Skeletal muscle cell (primary cell): Measurements from ENCODE around the gene PRKCA.

ENCODE experiments used
- DNase-seq: peaks from one replicate; pipeline ENCODE4 v3.0.0-alpha.2; 2010; ENCODE audit warnings: low read depth
- H3K4me3 ChIP-seq: 2 replicates; pipeline ENCODE4 v1.5.1; 2011; ENCODE audit warnings: low read depth, mild to moderate bottlenecking, control low read depth, low read length, moderate library complexity

Gene PRKCA

DNA sequence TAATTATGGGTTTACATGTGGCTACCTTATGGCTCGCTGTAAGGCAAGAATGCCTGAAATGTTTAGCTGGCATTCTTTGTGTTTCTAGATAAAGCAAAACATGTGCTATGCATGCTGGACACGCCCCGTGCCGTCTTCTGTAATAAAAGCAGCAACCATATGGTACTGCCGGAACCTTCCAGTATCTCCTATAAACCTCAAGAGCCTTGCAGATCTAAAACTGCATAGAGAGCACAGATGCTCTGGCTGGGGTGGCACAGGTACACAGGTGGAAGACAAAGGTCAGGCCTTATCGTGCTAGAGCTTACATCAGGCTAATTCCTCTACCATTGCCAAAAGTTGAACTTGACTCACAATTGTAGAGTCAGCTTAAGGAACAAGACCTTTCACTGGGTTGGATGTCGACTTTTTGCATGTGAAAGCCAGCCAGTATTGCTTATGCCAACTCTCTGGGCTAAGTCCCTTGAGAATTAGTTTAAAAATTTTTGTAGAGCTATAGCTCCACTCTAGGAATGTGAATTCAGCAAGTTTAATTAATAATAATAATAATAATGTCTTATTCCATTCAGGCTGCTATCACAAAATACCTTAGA is 345.1 kb downstream of the PRKCA start:
- no peak overlapping the region for H3K4me3 ChIP-seq
- DNase-seq, result no peak

DNA sequence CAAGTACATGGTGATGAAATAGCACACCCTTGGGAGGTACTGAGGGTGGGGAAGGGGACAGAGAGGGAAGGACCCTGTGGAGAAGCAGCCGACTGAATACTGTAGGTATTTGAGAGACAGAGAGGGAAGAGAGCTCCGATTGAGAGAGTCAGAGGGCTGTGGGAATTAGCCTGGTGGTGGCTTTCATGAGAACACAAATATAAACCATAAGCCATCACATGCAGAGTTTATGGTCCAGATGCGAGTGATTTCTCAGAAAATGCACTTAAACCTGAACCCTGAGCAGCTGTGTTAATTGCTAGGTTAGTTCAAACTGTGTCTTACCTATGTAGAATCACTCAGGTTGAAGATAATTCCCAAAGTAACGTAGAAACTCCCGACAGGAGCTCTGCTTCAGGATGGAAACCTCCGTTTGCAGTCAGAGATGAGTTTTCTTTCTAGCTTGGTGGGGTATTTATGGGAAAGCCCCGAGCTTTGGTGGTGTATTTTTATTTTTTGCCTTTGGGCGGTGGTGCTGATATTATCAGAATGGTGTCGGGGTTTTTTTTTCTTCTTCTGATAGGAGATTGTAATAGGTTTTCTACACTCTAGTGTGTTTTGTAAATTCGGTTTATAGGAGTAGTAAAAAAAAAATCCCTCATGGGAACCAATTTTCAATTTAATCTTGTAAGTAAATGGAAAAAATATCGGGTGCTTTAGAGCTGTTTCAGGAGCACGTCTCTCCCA is 347.6 kb downstream of the PRKCA start:
- no peak overlapping the region for H3K4me3 ChIP-seq
- no peak for DNase-seq

DNA sequence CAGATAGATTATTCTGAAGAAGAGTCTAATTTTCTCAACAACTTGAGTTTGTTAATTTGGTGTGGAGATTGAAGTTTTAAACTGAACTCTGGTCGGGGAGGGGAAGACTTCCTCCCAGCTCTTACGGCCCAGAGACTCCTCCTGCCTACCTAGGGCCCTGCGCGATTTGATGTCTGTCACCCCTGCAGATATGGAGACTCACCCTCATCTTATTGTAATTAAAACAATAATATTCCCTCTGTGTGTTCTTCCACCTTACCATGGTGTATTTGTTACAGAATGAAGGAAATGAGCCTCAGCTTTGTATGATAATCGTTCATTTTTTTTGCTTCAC is 348.1 kb downstream of the PRKCA start:
- no peak for DNase-seq
- H3K4me3 ChIP-seq, result no peak overlapping the region

DNA sequence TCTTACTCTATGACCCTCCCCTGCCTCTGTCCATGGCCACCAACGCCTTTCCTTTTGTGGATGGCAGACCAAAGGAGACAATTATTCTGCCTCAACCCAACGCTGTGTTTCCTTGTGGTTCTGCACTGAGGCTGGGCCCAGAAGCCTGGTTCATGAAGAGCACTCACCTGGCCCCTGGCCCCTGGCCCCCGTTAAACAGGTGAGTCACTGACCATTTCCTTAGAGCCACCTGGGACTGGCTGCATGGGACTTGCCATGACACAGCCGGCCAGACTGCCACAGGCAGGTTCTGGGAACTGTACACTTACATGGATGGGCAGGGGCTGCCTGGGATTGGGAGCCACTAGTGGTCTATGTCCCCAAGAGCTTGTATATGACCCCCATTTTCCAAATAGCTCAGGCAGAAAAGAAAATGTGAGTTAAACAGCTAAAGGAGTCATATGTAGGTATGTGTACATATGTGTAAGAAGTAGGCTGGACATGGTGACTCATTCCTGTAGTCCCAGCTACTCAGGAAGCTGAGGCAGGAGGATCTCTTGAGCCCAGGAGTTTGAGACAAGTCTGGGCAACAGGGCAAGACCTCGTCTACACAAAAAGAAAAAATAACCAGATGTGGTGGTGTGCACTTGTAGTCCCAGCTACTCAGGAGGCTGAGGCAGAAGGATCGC is 350.6 kb downstream of the PRKCA start:
- DNase-seq, result peak; percentile 24
- no peak overlapping the region for H3K4me3 ChIP-seq

DNA sequence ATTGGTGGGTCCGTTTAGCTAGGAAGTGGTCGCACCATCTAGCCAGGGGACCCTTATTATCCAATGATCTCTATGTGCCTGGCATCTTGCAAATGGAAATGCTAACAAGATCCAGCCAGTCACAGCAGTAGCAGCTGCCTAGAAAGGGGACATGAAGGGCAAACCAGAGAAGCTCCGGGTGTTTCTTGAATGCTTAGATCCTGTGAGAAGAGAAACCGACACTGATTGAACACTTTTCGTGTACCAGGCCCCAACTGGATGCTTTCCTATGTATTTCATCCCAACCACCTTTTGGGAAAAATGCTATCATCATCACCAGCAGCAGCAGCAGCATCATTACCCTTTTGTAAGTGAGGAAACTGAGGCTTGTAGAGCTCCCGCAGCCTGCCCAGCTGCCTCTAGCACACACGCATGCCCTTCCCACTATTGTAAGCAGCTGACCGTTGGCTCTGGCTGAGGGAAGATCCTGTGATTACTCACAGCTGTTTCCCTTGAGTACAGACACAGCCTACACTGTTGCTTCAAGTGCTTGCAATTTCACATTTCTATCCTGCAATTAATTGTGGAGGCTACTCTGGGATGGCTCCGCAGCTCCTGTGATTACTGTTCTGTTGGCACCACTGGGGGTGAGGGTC is 351.8 kb downstream of the PRKCA start:
- DNase-seq, result peak; percentile 24

DNA sequence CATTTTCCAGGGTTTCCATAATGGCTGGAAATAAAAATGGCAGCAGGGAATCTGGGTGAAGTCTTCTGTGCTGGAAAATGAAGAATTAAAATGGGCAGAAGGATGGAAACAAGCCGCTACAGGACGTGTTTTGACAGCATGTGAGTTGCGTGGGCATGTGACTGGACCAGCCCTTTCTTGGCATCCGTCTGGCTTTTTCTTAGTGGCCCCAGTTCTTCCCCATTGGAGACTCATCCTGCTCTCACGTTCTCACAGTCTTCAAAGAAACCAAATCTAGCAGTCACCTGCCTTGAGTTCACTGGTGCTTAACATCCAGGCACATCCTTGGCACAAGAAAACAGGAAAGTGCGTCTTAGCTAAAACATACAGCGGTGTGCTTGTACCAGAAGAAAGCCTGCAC is 352.4 kb downstream of the PRKCA start:
- no peak for DNase-seq

More for the DNA sequence above, 351.8 kb downstream of the PRKCA start:
- H3K4me3 ChIP-seq, result no peak overlapping the region

DNA sequence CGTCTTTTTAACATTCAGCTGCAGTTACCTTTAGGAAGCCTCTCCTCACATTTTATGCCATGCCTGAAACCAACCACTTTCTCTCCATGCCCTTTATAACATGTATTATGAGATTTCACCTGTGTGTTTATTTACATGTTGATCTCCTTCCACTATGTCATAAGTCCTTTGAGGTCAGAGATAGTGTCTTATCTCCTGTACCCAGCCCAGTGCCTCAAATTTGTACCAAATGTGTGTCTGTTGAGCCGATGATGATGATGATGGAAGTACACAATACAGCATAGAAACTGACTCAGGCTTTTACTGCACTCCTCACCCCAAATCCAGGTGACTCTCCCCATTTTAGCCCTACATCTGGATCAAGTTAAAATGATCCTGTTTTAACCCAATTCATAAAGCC is 353.0 kb downstream of the PRKCA start:
- no peak overlapping the region for H3K4me3 ChIP-seq
- no peak for DNase-seq

More for the DNA sequence above, 352.4 kb downstream of the PRKCA start:
- no peak overlapping the region for H3K4me3 ChIP-seq

DNA sequence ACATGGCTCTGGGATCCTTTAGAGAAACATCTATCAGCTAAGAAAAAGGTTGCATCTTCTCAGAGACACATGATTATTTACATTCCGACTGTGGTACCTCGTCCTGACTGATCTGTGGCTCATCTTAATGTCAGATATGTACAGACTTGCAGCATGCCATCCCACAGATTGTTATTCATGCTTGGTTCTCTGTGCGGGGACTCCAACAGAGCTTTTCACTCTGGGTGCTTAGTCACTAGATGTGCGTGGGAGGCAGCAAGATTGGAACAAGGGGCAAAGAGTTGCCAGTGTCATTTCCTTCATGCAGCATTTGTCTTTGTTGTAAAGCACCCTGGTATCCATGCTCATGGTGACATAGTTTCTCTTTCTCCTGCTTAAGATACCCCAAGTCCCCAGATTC is 353.4 kb downstream of the PRKCA start:
- no peak overlapping the region for H3K4me3 ChIP-seq
- peak; percentile 57 for DNase-seq

DNA sequence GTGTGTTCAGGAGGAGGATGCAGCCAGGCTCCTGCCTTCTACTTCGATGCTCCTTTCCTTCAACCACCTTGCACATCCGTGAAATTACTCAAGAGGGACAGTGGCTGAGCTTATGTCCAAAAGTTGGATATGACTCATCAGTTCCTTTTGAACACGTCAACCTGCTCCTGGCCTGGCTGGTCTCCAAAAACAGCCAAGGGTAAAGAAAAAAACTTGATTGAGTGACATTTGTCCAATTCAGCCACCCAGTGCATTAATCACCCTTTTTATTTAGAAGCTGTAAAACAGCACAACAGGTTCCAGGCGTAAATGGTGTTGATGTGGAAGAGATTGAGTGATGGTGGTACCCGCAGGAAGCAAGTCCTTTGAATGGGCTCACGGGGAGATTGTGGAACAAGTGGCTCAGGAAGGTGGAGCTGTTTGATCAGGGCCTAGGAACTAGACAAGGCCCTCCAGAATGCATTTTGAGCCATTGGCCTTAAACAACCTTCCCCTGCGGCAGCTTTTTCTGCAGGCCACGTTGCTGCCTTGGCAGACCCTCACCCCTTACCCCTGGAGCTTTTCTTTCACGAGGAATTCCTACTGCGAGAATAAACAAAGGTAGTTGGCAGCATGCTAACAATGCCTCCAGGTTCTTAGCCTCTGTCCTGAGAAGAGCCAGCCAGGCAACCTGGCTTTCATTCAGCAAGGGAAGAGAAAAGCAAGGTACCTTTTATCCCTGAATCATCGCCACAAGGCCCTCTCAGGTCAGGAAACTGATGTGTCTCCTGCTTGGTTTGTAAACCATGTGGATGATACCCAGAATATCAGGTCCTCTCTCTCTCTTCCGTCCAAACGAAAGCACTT is 359.2 kb downstream of the PRKCA start:
- DNase-seq, result peak; percentile 17
- H3K4me3 ChIP-seq, result no peak overlapping the region

DNA sequence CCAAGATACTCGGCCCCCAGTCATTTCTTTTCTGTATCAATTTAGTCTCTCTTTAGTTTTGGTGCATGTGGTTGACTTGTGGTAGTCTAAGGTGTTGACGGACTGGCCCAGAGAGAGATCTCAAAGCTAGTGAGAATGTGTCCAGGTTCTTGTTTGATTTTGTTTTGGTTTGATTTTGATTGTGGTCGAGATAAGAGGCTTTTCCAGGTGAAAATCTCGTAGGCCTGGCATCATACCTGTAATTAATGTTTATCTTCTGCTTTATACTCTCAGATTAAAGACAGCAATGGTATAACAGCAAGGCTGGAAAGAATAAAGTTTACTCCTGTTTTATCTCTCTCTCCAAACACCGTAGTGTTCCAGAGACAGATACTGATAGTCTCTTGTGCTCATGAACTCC is 360.1 kb downstream of the PRKCA start:
- no peak for DNase-seq
- H3K4me3 ChIP-seq, result no peak overlapping the region

DNA sequence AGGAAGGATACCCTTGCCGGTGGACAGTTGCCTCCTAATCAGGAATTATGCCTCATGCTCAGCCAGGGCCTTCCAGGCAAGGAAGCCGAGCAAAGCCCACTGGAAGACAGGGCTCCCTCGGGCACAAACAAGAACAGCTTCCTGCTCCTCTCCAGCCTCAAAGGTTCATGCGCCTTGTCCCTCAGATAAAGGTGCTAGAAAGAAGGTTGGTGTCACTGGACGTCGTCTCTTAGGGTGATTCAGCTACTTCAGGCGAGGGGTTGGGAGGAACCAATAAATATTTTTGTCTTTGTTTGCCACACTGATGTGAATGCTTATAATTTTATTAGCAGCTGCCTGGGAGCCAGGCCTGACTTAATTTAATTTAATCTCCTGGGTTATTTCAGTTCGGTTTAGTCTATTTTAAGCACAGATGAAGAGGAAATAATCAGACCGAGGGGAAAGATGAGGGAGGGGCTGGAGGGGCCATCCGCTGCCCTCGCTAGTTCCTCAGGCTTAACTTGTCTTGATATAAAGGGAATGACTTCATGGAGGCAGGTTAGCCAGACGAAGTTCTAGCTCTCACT is 360.7 kb downstream of the PRKCA start:
- no peak for DNase-seq
- no peak overlapping the region for H3K4me3 ChIP-seq

DNA sequence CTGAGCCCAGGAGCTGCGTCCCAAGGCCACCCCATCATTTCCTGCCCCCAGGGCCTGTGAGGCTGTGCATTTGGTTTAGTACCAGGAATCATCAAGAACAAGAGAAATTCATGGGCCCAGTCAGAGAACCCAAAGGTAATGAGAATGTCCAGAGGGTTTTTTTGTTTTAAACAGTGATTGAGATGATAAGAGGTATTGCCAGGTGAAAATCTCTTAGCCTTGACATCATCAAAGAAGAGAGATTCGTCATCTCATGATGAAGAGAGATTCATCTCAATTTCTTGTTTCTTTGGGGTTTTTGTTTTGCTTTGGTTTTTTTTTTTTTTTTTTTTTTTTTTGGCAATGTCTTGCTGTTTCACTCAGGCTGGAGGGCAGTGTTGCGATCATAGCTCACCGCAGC is 361.9 kb downstream of the PRKCA start:
- DNase-seq, result no peak
- H3K4me3 ChIP-seq, result no peak overlapping the region

DNA sequence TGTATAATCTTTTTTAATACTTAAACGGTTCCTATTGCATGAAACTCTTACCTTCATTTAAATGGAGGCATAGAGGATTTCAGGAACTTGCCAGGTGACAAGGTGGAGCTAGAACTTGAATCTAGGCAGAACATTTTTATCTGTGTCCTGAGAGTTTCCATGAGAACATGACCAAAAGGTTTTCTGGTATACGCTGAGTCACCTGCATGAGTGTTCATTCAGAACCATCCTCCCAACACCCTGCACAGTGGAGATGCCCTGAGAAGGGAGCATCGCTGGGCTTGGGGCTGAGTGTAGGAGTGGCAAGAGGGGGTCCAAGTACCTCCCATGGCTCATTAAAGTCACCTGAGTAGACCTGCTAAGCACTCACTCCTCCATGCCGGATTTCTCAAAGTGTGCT is 362.8 kb downstream of the PRKCA start:
- H3K4me3 ChIP-seq, result no peak overlapping the region
- no peak for DNase-seq

DNA sequence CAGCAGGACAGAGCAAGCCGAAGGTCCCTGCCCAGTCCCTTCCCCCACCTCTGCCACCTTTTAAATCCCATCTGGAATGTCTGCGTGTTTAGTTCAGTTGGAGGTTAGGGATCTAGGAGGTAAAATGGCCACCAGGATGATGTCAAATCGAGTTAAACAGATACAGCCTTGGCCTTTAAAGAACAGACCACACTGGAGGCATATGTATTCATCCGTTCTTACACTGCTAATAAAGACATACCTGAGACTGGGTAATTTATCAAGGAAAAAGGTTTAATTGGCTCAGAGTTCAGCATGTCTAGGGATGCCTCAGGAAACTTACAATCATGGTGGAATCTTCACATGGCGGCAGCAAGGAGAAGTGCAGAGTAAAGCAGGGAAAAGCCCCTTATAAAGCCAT is 364.7 kb downstream of the PRKCA start:
- H3K4me3 ChIP-seq, result no peak overlapping the region
- DNase-seq, result no peak

DNA sequence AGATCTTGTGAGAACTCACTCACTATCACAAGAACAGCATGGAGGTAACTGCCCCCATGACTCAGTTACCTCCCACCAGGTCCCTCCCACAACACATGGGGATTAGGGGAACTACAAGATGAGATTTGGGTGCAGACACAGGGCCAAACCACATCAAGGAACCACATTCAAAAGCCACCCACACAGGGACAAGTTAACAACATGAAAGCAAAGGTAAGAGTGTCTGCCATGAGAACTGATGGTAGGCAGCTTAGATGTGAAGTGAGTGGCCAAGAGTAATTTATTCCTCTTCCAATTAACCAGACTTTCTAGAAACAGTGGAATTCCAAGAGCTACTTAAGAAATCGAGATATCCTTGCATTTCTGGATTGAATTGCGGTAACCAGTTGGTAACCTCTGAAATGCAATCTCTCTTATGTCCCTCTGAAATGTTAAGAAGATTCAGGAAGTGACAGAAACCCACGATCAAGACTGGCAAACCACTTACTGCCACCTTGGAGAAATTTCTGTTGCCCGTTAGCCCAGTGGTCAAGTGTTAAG is 365.1 kb downstream of the PRKCA start:
- no peak for DNase-seq

DNA sequence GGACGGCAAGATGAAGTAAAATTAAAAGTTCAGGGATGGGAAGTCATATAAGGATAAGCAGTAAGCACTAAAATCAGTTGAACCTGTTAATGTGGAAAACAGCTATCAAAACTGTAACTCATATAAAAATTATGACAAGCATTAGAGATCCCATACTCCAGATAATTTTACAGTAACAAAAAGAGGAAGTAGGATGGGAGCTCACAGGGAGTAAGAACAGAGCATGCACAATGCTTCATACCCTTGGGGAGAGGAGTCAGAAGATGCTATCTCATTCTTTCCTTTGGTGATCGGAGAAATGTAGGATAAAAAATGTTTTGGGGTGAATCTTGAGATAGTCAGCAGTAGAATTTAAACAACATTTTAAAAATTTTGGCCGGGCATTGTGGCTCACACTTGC is 367.8 kb downstream of the PRKCA start:
- no peak overlapping the region for H3K4me3 ChIP-seq
- no peak for DNase-seq

More for the DNA sequence above, 365.1 kb downstream of the PRKCA start:
- no peak overlapping the region for H3K4me3 ChIP-seq

DNA sequence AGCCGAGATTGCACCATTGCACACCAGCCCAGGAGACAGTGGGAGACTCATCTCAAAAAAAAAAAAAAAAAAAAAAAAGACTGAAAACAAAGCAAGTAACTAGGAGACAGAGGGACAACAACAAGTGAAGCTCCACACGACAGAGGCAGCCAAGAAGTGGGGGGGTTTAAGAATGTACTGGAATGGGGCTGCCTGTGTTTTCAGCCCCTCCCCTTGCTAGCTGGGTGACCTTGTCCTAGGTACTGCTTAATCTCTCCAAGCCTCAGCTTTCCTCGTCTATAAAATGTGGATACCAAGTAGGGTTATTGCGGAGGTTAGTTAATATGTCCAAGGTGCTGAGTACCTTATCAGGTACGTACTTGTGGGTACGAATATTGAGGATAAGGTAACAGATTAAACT is 368.7 kb downstream of the PRKCA start:
- no peak for DNase-seq
- no peak overlapping the region for H3K4me3 ChIP-seq

DNA sequence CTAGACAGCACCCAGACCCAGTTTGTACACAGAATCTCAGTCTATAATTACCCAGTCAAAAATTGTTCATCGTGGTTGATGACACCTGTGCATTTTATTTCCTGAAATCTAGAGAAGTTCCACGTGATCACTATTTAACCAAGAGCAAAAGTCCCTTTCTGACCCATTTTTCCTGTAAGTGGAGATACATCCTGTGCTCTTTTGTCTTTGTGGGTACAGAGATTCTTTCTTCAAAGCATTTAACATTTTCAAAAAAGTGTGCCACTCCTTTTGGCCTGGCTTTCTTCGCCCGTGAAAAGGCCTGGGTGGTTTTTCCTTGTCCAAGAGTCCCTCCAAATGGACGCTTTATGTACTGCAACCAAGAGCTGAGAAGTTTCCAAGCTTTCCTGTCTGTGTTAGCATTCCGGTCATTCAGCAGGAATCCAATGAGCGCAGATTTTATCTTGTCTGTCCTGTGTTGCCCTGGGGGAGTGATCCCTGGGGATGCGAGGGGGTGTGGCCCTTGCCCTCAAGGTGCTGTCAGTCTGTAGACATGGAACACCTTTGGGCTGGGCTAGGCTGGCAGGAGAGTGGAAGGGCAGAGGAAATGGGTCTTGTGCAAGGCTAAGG is 371.4 kb downstream of the PRKCA start:
- peak; percentile 16 for DNase-seq
- H3K4me3 ChIP-seq, result no peak overlapping the region
